ENCODE results near the gene LASP1NB.

Gene LASP1NB

DNA sequence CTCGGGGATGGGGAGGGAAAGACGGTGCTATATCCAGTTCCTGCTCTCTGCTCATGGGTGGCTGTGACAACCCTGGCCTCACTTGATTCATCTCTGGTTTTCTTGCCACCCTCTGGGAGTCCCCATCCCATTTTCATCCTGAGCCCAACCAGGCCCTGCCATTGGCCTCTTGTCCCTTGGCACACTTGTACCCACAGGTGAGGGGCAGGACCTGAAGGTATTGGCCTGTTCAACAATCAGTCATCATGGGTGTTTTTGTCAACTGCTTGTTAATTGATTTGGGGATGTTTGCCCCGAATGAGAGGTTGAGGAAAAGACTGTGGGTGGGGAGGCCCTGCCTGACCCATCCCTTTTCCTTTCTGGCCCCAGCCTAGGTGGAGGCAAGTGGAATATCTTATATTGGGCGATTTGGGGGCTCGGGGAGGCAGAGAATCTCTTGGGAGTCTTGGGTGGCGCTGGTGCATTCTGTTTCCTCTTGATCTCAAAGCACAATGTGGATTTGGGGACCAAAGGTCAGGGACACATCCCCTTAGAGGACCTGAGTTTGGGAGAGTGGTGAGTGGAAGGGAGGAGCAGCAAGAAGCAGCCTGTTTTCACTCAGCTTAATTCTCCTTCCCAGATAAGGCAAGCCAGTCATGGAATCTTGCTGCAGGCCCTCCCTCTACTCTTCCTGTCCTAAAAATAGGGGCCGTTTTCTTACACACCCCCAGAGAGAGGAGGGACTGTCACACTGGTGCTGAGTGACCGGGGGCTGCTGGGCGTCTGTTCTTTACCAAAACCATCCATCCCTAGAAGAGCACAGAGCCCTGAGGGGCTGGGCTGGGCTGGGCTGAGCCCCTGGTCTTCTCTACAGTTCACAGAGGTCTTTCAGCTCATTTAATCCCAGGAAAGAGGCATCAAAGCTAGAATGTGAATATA lies 4.8 kb upstream of the LASP1NB start:
- H2AK5ac ChIP-seq (ENCODE audit: low read depth, low read length): no peak overlapping the region
- peaks cover 0 to 12% (median 8%) of the 10 kb centered on the region in 4 experiments; a peak in 6 of 7 replicates for H3K4me1 ChIP-seq (replicated peaks in 1 of 4; ENCODE audit: control insufficient read depth in 3 of 4, insufficient read depth in 4 of 4, low read length in 3 of 4)
- H4K91ac ChIP-seq (replicated peaks; ENCODE audit: insufficient read length, low read length): no peak overlapping the region
- FAIRE-seq (no peak), DNase-seq (ENCODE audit: low read depth in 1 of 2, low spot score in 2 of 2) (no peak)
- H3K4ac ChIP-seq (replicated peaks; ENCODE audit: insufficient read length, low read depth, low read length): no peak overlapping the region
- H3K14ac ChIP-seq (ENCODE audit: insufficient read length): no peak overlapping the region
- no peak overlapping the region for H2BK15ac ChIP-seq (ENCODE audit: low read length)
- no peak overlapping the region for H3K4me3 ChIP-seq (ENCODE audit: extremely low read depth in 1 of 4, insufficient read depth in 2 of 4, low read depth in 3 of 4, low read length in 4 of 4)
- no peak overlapping the region for H3K27ac ChIP-seq (ENCODE audit: low read depth, low read length)
- H2AFZ ChIP-seq (ENCODE audit: low read length): no peak overlapping the region
- H3K9me3 ChIP-seq (ENCODE audit: insufficient read depth in 2 of 2, low read depth in 1 of 2, low read length in 1 of 2): no peaks in the 10 kb centered on the region
- H4K20me1 ChIP-seq (replicated peaks in 1 of 2; ENCODE audit: control insufficient read depth in 1 of 2, insufficient read depth in 2 of 2, low read length in 2 of 2): peaks cover 3 to 6% of the 10 kb centered on the region in 2 experiments
- ChIA-PET CTCF (ENCODE audit: partially characterized antibody) (interaction anchor here (0.9 to 5.2 kb wide), 7 partner anchors 8 to 233 kb away, joined by 3 to 36 read pairs (median 7); no protein-coding TSS in a partner anchor), POLR2A (ENCODE audit: partially characterized antibody) (interaction anchor here (1.1 to 14.4 kb wide), 5 partner anchors 12 to 73 kb away, joined by 3 to 98 read pairs (median 50); partner anchors contain the start of genes LASP1 and RPL23)
- H3K18ac ChIP-seq (ENCODE audit: extremely low read depth, low read length): no peak overlapping the region
- no peaks in the 10 kb centered on the region for H3K23me2 ChIP-seq (ENCODE audit: low read depth, low read length)
- no peak overlapping the region for H4K8ac ChIP-seq (ENCODE audit: extremely low read depth, insufficient read depth, low read length)
- H2BK20ac ChIP-seq (ENCODE audit: low read length): no peak overlapping the region
- H2BK5ac ChIP-seq (ENCODE audit: low read depth, low read length): no peak overlapping the region
- no peak overlapping the region for H3K4me2 ChIP-seq (ENCODE audit: insufficient read depth in 1 of 2, low read depth in 2 of 2, low read length in 2 of 2)
- H3K27me3 ChIP-seq (replicated peaks in 1 of 4; ENCODE audit: control insufficient read depth in 3 of 4, extremely low read depth in 1 of 4, insufficient read depth in 3 of 4, low read length in 3 of 4): no peaks in the 10 kb centered on the region
- H3K79me2 ChIP-seq (ENCODE audit: control insufficient read depth in 1 of 2, insufficient read depth in 2 of 2, low read length in 2 of 2): no peaks in the 10 kb centered on the region
- H2BK120ac ChIP-seq (replicated peaks; ENCODE audit: low read depth, low read length): no peak overlapping the region
- peaks cover 6 to 18% (median 15%) of the 10 kb centered on the region in 4 experiments; a peak in 7 of 8 replicates for H3K36me3 ChIP-seq (ENCODE audit: control insufficient read depth in 2 of 4, insufficient read depth in 4 of 4, low read length in 3 of 4)
- H3K9ac ChIP-seq (replicated peaks in 1 of 4; ENCODE audit: extremely low read depth in 1 of 4, low read depth in 3 of 4, low read length in 3 of 4): no peak overlapping the region
- no peak overlapping the region for H3K56ac ChIP-seq (replicated peaks; ENCODE audit: insufficient read length, low read depth, low read length)
- no peak overlapping the region for H2BK12ac ChIP-seq (ENCODE audit: low read depth, low read length)
- H4K5ac ChIP-seq (ENCODE audit: insufficient read length, low read depth, low read length): no peak overlapping the region
- 92% methylated on average over 9 of the region's 9 CpGs; no CpG with 5 or more reads in 1 of the 2 experiments for WGBS, 2 experiments (ENCODE audit: extremely low coverage in 1 of 2, insufficient coverage in 1 of 2, insufficient read length in 1 of 2, insufficient replicate concordance in 2 of 2, low coverage in 1 of 2, low lambda C conversion rate in 2 of 2, missing lambda C conversion rate in 1 of 2)
- H3K23ac ChIP-seq (ENCODE audit: insufficient read length): no peak overlapping the region
- H3K79me1 ChIP-seq (ENCODE audit: low read depth, low read length): no peaks in the 10 kb centered on the region
- TF ChIP-seq HDAC2 (IDR thresholded peaks at IDR 0.05; ENCODE audit: borderline replicate concordance in 1 of 2, low read depth in 2 of 2, low read length in 2 of 2): no peak
- TF ChIP-seq PHF8 (conservative IDR thresholded peaks at IDR 0.05; ENCODE audit: low read depth, low read length): no peak
- TF ChIP-seq NANOG (IDR thresholded peaks at IDR 0.05; ENCODE audit: insufficient read depth, low read depth, low read length, poor library complexity, severe bottlenecking): no peak
- TF ChIP-seq SIX5 (IDR thresholded peaks at IDR 0.05; ENCODE audit: low read depth, low read length): no peak
- TF ChIP-seq GTF2F1 (IDR thresholded peaks at IDR 0.05; ENCODE audit: borderline replicate concordance, low read depth, low read length): no peak
- no peak for TF ChIP-seq ZNF274 (IDR thresholded peaks at IDR 0.05; ENCODE audit: borderline replicate concordance, extremely low read depth, low read length)
- TF ChIP-seq, protein P1, sequence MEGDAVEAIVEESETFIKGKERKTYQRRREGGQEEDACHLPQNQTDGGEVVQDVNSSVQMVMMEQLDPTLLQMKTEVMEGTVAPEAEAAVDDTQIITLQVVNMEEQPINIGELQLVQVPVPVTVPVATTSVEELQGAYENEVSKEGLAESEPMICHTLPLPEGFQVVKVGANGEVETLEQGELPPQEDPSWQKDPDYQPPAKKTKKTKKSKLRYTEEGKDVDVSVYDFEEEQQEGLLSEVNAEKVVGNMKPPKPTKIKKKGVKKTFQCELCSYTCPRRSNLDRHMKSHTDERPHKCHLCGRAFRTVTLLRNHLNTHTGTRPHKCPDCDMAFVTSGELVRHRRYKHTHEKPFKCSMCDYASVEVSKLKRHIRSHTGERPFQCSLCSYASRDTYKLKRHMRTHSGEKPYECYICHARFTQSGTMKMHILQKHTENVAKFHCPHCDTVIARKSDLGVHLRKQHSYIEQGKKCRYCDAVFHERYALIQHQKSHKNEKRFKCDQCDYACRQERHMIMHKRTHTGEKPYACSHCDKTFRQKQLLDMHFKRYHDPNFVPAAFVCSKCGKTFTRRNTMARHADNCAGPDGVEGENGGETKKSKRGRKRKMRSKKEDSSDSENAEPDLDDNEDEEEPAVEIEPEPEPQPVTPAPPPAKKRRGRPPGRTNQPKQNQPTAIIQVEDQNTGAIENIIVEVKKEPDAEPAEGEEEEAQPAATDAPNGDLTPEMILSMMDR (IDR thresholded peaks at IDR 0.05; ENCODE audit: control extremely low read depth in 1 of 3, insufficient read depth in 1 of 3, low read depth in 1 of 3, low read length in 3 of 3): no peak
- no peak for TF ChIP-seq RXRA (IDR thresholded peaks at IDR 0.05; ENCODE audit: insufficient read depth, low read depth, low read length)
